HG02678 (cell line): ENCODE results near the gene WRAP73.

ENCODE experiments used
- ATAC-seq: cut with Tn5 transposase; IDR thresholded peaks from one replicate; pipeline ENCODE4 v1.9.1; 2021; ENCODE audit warnings: mild to moderate bottlenecking, moderate library complexity; ENCODE audit not compliant: unreplicated experiment

Gene WRAP73

DNA sequence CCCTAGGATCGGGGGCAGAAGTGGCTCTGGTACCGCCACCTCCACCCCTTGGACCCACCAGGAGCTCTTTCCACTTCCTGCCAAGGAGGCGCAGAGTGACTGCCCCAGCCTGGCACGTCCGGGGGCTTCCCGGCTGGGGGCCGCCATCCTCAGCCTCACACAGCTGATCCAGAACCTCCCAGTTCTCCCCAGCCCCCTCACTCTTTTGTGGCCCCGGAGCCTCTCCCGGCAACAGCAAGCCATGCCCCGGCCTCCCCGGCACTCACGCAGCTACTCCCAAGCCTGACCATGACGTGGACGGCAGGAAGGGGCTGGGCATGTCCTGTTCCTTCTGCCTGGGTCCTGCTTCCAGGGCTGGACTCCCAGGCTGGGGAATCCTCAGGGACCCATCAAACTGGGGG lies 19.5 kb upstream of the WRAP73 start:
- ATAC-seq, result no peak

DNA sequence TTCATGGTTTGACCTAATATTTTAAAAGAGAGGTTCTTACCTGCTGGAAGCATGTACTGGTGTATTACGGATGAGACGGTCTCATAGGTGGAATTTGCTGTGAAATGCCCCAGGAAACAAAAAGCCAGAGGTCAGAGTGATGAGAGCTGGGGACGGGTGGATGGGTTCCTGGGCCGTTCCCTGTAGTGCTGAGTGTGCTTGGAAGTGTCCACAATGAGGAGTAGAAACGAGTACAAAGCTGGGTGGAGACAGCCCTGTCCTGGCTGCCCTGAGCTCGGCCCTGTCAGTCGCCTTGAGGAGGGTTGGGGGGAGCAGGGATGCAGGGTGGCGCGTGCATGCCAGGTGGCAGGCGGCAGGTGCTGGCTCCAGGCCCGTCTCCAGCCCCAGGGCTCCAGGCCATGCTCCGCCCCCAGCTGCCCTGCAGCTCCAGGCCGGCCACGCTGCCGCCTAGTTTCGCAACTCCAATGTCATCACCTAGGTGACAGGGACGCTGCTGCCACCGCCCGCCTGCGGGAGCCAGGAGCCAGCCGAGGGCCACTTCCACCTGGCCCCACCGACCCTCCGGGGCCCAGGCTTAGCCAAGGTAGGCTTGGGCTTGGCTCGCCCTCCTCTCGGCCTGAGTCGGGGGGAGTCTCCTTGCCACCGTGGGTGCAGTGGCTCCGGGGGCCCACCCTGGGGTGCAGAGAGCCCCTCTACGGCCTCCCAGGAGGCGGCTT lies 18.8 kb upstream of the WRAP73 start:
- no peak for ATAC-seq

DNA sequence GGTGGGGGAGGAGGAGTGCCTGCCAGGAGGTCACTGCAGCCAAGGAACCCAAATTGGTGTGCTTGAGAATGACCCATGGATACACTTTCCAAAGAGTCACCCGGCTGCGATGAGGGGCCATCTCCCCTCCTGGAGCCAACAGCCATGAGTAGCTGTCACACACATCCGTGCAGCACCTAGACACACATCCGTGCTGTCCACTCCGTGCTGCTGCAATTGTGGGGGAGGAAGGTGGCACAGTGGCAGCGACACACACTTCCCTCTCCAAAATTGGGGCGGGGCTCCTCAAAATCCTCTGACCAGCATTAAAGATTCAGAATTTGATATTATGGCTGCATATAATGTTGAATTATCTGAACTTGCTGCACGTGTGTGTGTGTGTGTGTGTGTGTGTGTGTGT lies 18.2 kb upstream of the WRAP73 start:
- ATAC-seq, result no peak

DNA sequence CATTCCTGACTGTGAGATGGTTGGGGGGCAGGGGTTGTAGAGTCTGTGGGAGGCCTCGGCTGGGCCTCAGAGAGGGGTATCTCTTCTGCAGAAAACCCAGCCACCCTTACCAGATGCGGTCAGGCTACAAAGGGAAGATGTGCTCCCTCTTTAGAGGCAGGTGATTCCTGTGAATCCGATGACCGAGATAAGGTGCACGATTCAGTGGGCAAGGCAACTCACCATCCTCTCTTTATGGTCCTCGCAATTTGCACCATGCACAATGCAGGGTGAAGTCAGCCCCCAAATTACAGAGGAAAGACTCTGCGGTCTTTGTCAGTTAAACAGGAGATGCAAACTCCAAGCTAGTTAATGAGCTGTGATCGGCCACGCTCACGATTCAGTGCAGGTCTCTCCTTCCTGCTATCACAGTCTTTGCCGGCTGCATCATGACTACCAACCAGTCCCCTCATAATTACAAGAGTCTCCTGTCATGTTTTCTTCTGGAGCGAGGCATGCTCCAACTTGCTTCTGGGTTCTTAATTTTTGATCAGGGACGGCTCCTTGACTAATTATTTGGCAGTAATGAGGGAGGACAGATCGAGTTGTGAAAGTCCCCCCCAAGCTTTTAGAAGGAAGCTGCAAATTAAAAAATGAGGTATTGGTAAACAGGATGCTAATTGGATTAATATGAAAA lies 14.9 kb upstream of the WRAP73 start:
- ATAC-seq, result no peak

DNA sequence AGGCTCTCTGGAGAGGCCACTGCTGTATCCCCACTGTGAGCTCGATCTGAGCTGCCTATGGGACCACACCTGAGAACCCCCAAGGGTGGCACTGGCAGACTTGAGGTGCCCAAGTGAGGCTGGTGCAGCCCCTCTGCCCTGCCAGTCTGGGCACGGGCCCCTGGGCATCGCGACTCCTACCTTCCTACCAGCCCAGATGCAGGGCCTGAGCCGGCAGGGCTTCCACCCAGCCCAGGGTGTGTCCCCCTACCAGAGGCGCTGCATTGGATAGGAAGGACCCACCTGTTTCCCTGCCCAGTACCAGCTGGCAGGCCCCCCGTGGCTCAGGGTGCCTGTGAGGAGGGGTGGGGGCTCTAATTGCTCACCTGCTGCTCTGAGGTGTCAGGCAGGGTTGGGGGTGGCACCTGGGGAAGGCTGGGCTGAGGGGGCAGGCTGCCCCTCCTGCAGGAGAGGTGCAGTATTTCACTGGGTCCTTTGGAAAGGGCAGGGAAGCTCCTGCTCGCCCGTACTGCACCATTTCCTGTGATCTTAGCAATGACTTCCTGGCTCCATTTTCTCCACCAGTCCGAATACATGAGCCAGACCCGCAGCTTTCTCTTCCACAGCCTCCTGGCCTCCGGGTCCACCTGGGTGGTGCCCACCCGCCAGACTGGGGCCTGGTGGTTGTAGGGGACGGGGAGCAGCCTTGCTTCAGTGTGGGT lies 14.2 kb upstream of the WRAP73 start:
- no peak for ATAC-seq

DNA sequence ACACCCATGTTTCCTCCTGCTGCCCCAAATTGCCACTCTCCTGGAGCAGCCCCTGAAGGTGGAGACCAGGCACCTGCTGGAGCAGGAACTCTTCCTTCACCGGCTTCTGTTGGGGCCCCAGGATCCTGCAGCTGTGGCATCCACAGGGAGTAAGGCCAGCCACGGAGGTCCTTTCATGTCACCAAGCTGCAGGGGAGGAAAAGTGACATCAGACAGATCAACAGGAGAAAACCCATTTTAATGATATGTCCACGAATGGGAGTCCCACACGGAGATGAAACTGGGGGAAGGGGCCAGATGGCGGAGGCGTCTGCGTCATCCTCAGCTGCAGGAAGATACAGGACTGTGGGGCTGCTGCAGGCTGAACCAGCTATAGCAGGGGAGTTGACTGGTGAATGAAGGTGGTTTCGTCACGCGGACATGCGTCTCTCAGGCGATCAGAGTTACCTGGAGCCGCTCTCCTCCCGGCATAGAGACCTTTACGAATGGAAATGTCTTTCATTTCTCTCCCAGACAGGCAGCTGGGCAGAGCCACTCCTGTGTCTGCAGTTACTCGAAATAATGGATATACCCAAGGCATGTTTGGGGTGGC lies 12.3 kb upstream of the WRAP73 start:
- ATAC-seq, result no peak

DNA sequence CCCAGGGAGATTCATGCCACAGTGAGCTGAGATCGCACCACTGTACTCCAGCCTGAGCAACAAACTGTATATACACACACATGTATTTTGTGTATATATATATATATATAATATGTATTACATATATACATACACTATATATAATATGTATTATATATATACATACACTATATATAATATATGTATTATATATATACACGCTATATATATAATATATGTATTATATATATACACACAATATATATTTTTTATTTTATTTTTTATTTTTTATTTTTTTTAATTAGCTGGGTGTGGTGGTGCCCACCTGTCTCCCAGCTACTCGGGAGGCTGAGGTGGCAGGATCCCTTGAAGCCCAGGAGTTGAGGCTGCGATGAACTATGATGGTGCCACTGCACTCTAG lies 11.7 kb upstream of the WRAP73 start:
- ATAC-seq, result no peak

DNA sequence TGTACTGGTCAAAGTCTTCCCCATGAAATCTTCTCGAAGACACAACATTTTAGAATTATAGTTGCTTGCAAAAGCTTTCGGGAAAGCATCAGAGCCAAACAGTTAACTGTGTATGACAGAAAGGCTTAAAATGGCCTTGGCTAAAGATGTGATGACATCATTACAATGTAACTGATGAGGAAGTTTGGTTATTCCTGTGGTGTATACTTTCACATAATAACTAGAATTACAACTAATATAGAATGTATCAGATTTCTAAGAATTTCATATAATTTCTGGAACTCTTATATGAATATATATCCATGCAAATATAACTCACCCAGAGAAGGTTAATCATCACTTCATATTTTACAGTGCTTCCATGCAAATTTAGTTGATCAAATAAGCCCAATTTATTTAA lies 10.8 kb upstream of the WRAP73 start:
- ATAC-seq, result no peak

DNA sequence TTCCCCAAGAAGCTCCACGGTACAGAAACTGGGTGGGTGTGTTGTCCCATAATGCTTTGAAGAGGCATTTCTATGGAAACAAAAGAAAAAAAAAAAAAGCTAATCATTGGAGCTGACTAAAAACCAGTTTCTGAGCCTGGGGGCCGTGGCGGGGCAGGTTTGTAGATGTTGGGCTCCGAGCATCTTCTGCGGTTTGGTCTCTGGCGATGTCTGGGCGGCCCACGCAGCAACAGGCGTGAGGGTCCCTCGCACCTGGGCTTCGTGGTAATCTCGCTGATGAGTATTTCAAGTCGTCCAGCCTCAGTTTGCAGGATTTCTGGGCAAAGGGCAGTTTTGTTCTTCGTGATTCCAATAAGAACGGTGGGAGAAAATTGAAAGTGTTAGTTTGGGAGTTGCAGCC lies 9.2 kb upstream of the WRAP73 start:
- ATAC-seq, result no peak

DNA sequence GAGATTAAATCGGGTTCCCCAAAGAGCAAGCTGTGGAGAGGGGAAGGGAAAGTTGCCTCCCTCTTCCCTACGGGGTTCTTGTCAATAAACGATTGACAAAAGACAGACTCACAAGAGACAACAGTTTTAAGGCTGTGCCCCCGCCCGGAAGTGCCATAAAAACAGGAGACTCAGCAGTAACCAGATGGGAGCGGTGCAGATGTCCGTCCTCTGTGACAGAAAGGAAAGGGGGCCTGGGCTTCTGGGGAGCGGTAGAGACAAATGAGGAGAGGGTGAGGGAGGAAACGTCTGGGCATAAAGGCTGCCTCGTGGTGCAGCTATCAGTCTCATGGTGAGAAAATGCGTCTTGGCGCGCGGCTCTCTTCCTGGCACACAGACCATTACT lies 8.3 kb upstream of the WRAP73 start:
- no peak for ATAC-seq

DNA sequence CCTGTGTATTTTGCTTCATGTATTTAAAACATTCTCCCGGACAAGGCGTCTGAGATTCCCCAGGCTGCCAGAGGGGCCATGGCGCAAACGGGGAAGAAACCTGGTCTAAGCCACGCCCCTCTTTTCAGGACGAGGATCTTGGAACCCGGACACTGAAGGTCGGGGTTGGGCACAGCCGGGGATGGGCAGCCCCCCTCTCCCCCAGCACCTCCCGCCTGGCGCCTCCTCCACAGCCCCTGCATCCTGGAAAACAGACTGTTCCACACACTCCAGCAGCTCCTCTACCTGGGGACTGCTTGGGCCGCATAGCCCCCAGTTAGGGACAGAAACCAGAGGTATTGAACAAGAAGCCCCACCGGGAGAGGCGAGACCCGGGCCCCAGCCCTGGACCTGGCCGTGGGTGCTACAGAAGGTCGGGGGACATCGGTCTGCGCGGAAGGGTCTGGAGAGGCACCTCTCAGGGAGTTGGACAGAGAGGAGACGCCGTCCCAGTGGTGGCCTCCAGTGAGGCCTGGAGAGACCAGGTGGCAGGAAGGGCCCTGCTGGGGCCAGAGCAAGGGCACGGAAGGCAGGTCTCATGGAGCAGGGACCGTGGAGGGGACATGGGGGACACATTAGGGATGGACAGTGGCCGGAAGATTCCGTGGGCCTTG lies 7.8 kb upstream of the WRAP73 start:
- ATAC-seq, result no peak

DNA sequence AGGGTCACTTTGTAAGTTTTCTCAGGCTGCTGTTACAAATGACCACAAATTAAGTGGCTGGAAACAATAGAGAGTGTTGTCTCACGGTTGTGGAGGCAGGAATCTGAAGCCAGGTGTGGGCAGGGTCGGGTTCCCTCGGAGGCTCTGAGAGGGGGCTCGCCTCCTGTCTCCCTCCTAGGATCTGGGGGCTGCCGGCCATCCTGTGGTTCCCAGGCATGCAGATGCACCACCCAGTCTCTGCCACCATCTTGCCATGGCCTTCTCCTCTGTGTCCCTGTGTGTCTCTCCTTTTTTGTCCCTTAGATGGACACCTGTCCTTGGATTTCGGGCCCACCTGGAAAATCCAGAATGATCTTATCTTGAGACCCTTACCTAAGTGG lies 7.2 kb upstream of the WRAP73 start:
- peak; percentile 10 for ATAC-seq

DNA sequence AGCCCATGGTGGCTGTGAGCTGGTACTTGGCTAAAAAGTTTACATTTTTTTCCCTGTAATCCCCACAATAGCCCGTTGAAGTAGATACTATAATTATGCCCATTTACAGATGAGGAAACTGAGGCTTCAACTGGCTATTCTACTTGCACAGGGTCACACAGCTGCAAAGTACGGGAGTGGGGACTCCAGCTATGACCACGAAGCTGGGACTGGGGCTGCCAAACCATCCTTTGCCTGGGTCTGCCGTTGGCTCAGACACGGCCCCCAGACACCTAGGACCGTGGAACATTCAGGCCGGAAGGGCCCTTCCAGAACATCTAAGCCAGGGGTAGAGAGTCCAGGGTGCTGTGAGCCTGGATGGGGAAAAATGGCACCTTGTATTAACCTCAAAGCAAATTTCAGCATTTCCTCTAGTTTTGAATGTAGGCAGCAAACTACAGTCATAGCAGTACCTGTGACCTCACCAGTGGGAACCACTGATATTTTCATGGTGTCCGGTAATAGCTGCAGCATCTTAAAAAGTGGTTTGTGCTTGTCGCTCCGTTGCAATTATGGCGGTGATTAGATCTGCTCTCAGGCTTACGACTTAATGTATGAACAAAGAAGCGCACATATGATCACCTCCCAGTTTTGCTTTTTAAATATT lies 6.7 kb upstream of the WRAP73 start:
- ATAC-seq, result peak; percentile 58

DNA sequence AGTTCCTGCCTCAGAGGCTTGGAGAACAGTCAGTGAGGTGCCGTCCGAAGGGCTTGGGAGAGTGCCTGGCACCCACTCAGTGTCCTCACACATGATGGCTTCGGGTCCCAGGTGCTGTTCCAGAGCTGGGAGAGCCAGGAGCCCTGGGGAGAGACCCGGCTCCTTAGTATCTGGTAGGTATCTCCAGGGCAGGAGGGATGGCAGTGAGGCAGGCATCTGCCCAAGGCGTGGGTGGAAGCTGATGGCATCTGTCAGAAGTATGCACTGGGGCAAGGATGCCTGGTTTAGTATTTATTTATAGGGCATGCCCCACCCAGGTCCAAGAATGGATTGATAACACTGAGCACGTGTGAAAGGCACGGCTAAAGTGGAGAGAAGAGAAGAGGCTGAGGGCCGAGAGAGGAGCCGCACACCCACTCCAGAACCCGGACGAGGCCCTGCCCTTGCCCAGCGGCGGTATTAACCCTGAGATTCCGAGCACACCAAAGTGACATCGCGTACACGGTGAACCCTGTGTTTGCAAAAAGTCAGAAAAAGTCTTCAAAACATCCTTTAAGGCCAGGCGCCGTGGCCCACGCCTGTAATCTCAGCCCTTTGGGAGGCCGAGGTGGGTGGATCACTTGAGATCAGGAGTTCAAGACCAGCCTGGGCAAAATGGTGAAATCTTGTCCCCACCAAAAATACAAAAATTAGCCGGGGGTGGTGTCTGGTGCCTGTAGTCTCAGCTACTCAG lies 4.8 kb upstream of the WRAP73 start:
- ATAC-seq, result no peak

DNA sequence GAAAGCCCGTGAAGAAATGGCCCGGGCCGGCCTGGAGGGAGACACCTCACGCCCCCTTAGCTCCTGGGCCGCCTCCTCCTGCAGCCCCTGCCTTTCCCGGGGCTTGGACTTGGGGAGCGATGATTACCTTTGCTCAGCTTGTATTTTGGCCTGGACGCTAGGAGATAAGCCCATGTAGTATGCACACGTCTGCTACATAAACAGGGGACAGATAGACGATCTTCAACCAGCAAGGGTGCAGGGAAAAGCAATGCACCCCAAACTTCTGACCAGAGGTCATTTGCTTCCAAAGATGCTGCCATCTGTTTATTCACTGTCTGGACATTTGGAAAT lies 3.3 kb upstream of the WRAP73 start:
- ATAC-seq, result no peak

DNA sequence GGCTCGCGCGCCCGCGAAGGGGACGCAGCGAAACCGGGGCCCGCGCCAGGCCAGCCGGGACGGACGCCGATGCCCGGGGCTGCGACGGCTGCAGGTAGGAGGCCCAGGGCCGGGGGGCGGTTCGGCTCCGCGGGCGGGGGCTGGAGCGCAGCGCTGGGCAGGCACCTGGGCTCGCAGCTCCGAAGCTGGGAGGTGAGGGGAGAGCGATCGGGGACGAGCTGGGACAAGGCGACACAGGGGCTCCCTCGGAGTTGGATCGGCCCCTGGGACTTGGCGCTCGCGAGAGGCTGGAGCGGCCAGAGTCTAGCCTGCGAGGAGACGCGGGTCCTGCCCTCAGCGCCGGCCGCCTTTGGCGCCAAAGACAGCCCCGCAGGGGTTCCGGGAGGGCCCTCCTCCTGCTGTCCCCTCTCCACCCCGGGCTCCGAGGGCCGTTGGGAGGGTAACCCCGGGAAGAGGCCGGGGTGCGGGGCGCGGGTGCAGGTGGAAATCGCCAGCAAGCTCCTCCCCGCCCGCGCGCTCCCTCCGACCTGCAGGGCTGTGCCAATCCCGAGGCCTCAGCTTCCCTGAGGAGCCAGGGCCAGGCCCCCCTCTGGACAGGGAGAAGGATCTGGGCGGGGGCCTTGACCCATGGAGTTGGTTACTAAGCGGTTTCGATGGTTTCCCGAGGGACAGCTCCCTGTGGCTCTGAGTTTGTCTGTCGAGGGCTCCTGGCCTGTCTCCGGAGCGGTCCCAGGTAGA lies 2.8 kb upstream of the WRAP73 start:
- ATAC-seq, result no peak

DNA sequence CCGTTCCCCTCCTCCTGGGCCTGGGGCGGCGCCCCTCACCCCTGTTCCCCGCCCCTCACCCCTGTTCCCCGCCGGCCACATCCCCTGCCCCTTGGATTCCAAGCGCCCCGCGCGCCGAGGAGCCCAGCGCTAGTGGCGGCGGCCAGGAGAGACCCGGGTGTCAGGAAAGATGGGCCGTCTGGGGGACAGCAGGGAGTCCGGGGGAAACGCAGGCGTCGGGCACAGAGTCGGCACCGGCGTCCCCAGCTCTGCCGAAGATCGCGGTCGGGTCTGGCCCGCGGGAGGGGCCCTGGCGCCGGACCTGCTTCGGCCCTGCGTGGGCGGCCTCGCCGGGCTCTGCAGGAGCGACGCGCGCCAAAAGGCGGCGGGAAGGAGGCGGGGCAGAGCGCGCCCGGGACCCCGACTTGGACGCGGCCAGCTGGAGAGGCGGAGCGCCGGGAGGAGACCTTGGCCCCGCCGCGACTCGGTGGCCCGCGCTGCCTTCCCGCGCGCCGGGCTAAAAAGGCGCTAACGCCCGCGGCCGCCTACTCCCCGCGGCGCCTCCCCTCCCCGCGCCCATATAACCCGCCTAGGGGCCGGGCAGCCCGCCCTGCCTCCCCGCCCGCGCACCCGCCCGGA lies 2.1 kb upstream of the WRAP73 start, which contains the start of gene TP73:
Gene TP73 (plus strand): TSS at position 587 of the 618 bp plus-strand sequence. CDS start 29,850 bp downstream, outside the sequence.
- ATAC-seq, result no peak

DNA sequence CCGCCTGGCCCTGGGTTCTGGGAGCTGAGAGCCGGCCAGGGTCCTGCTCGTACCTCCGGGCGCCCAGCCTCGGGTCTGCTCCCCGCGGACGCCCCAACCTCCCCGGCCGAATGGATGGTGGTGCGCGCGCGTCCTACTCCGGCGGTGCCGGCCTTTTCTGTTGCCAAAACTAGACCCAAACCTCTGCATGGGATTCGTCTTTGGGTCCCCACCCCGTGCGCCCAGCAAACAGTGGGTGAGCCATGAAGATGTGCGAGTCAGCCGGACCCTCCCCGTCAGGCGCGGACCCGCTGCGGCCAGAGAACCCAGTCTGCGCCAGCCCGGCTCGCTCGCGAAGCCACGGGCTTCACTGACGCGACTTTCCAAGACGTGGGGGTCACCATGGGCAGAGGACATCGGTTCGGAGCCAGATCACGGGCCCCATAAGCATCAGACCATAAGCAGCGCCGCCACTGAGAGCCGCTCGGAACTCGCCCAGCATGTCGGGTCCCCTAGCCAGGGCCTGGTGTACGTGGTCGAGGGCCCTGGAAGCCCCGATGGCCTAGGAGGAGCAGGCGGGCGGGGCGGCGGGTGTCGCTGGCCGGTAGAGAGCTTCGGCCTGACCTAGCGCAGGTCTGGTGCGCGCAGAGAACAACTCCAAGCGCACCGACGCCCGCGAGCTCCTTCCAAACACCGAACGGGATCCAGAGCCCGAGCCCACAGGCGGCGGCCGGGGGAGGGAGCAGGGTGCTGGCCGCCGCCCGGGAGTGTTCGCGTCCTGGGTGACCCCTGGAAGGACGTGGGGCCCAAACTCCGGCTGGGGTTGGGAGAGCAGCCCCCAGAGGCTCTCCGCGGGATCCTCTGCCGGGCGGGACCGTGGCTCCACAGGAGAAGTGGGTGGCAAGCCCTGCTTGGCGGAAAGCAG lies 1.4 kb upstream of the WRAP73 start:
- no peak for ATAC-seq
